Erythroblast (primary cell): Measurements from ENCODE around the gene SMARCC2.

Experiments used
- GATA1 ChIP-seq: IDR thresholded peaks from 2 replicates; pipeline ENCODE4 v1.6.1; 2011; ENCODE audit warnings: low read depth, mild to moderate bottlenecking, control low read depth, low read length, moderate library complexity
- POLR2A ChIP-seq: IDR thresholded peaks from 2 replicates; pipeline ENCODE4 v1.6.1; 2011; ENCODE audit warnings: mild to moderate bottlenecking, low read length

GRCh38 chr12:56188131-56188777 lies 1.0 kb downstream of the SMARCC2 start:
- TF ChIP-seq POLR2A: no peak
- TF ChIP-seq GATA1: no peak
